Gastroesophageal sphincter (tissue), 3 donors: Measurements from ENCODE around the gene OPA1.

Experiments
- POLR2A ChIP-seq, 2 donors: fragments of 450-650 bp; IDR thresholded peaks; one replicate each; pipeline ENCODE4 v1.6.1; 2017; ENCODE audit warnings: antibody characterized with exemption in 2 of 2, mild to moderate bottlenecking in 2 of 2, moderate library complexity in 1 of 2
- TF ChIP-seq, protein P1 (sequence below), 4 experiments: fragments of 200-600 bp in 2 of 4; fragments of 450-650 bp in 2 of 4; sonication (generic) in 1 of 4; IDR thresholded peaks; one replicate each; pipeline ENCODE4 v1.5.1; 2017 to 2019; ENCODE audit warnings: antibody characterized with exemption in 4 of 4, mild to moderate bottlenecking in 2 of 4, moderate library complexity in 2 of 4

DNA sequence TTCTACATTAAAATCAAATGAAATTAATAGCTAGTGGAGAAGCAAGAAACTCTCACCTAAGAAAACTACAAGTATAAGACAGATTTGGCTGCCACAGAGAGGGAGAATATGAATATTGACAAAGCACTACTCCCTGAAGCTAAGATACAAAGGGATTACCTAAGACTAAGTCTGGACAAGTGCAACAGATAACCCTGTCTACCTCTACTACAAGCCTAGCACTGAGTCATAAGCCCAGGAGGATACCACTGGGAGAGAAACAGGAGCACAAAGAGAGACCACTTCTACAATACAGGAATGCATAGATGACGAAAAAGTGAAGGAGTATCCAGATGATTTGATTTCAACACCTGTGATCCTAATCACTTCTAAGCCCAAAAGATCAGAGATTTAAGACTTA lies 48.7 kb upstream of the OPA1 start:
- TF ChIP-seq, protein P1, sequence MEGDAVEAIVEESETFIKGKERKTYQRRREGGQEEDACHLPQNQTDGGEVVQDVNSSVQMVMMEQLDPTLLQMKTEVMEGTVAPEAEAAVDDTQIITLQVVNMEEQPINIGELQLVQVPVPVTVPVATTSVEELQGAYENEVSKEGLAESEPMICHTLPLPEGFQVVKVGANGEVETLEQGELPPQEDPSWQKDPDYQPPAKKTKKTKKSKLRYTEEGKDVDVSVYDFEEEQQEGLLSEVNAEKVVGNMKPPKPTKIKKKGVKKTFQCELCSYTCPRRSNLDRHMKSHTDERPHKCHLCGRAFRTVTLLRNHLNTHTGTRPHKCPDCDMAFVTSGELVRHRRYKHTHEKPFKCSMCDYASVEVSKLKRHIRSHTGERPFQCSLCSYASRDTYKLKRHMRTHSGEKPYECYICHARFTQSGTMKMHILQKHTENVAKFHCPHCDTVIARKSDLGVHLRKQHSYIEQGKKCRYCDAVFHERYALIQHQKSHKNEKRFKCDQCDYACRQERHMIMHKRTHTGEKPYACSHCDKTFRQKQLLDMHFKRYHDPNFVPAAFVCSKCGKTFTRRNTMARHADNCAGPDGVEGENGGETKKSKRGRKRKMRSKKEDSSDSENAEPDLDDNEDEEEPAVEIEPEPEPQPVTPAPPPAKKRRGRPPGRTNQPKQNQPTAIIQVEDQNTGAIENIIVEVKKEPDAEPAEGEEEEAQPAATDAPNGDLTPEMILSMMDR (IDR thresholded peaks at IDR 0.05), result no peak
- no peak for TF ChIP-seq POLR2A (IDR thresholded peaks at IDR 0.05)
